ENCODE measurements around the gene TAOK3.

Gene TAOK3

DNA sequence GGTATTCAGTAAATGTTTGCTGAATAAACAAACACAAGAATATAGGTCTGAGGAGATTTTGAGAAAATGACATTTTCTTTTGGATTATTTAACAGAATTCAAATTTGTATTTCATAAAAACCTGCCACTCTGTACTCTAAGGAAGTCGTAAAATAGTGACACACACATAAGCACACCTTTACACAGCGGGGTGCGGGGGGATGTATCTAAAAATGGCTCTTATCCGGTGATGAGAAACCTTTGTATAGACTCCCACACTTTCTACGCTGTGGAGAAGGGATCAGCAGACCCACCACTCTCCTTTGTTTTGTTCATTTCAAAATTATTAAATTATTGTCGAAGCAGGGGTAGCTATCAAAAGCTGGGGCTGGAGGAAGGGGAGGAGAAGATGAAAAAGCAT, 178.7 kb downstream of the TAOK3 start:
- ChIA-PET POLR2A (no interaction called here), CTCF (interaction anchor here (1.5 kb wide), 1 partner anchor 12 kb away, joined by 3 read pairs; no protein-coding TSS in a partner anchor)
- no peak for DNase-seq (ENCODE audit: extremely low spot score)
- TF ChIP-seq, protein P1, sequence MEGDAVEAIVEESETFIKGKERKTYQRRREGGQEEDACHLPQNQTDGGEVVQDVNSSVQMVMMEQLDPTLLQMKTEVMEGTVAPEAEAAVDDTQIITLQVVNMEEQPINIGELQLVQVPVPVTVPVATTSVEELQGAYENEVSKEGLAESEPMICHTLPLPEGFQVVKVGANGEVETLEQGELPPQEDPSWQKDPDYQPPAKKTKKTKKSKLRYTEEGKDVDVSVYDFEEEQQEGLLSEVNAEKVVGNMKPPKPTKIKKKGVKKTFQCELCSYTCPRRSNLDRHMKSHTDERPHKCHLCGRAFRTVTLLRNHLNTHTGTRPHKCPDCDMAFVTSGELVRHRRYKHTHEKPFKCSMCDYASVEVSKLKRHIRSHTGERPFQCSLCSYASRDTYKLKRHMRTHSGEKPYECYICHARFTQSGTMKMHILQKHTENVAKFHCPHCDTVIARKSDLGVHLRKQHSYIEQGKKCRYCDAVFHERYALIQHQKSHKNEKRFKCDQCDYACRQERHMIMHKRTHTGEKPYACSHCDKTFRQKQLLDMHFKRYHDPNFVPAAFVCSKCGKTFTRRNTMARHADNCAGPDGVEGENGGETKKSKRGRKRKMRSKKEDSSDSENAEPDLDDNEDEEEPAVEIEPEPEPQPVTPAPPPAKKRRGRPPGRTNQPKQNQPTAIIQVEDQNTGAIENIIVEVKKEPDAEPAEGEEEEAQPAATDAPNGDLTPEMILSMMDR (IDR thresholded peaks at IDR 0.05; ENCODE audit: control extremely low read depth, extremely low read depth, low read depth, missing control alignments): no peak

DNA sequence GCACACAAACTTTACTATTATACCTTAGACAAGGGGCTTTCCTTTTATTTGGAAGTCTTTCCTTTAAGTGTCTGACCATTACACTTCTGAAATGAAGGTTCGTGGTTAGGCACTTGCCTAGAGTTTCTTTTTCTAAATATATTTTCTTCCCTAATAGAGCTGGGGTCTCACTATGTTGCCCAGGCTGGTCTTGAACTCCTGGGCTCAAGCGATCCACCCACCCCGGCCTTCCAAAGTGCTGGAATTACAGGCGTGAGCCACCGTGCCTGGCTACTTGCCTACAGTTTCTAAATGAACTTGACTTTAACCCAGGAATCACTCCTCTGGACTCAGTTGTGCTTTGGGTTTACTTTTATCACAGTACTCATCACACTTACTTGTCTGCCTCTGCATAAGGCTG, 179.2 kb downstream of the TAOK3 start:
- DNase-seq (ENCODE audit: extremely low spot score): no peak
- ChIA-PET POLR2A (interaction anchor here (0.6 kb wide), 1 partner anchor 22 kb away, joined by 3 read pairs; no protein-coding TSS in a partner anchor), CTCF (interaction anchor here (1.5 to 1.7 kb wide), 2 partner anchors 10 to 13 kb away, joined by 3 to 9 read pairs; no protein-coding TSS in a partner anchor)
- TF ChIP-seq, protein P1 (IDR thresholded peaks at IDR 0.05; ENCODE audit: control extremely low read depth, extremely low read depth, low read depth, missing control alignments): no peak

DNA sequence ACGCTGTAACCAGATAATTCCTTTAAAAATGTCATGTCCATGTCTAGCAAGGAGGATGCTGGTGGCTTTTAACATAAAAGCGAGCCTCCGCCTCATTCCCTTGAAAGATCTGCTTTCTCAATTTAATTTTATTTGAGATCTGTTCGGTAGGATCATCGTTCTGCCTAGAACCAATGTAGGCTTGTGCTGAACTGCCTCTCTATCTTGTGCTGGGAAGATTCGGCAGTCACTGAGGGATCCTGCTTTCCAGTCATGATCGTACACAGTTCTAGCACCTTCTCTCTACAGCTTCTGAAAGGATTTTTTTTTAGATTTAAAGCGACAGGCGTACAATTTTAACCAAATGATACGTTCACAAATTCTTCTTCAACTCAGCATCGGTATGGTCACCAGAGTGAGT, 182.4 kb downstream of the TAOK3 start:
- POLR2A ChIA-PET: no interaction called here
- TF ChIP-seq, protein P1 (IDR thresholded peaks at IDR 0.05; ENCODE audit: control extremely low read depth, extremely low read depth, low read depth, missing control alignments): no peak
- CTCF ChIA-PET: interaction anchor here (1.0 to 1.6 kb wide), 2 partner anchors 9 to 185 kb away, joined by 3 to 4 read pairs; no protein-coding TSS in a partner anchor
- DNase-seq (ENCODE audit: extremely low spot score): no peak

DNA sequence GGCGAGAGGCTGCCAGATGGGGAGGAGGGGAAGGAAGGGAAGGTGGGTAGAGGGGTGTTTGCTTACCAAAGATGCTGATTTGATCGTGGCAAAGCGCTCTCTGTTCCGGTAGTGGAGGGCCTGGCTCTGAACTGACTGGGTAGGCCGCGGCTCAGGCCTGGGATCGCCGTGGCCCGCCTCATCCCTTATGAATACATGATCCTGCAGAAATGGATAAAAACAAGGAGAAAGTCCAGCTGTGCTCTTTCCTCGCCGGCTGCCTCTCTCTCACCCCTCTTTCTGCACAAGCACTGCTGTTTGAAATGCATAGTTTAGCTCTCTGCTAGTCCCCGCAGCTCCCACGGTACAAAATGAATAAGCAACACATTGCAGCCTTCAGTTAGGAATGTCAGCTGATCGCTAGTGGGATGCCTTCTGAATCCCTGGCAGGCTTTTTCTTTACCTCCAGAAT, 182.9 kb downstream of the TAOK3 start:
- TF ChIP-seq, protein P1 (IDR thresholded peaks at IDR 0.05; ENCODE audit: control extremely low read depth, extremely low read depth, low read depth, missing control alignments): no peak
- ChIA-PET CTCF (interaction anchor here (1.0 to 1.6 kb wide), 2 partner anchors 9 to 186 kb away, joined by 3 to 4 read pairs; no protein-coding TSS in a partner anchor), POLR2A (no interaction called here)
- DNase-seq (ENCODE audit: extremely low spot score): no peak

- TF ChIP-seq, protein P1 (IDR thresholded peaks at IDR 0.05; ENCODE audit: control extremely low read depth, extremely low read depth, low read depth, missing control alignments): no peak
- POLR2A ChIA-PET: no interaction called here
- CTCF ChIA-PET: no interaction called here
- DNase-seq (ENCODE audit: extremely low spot score): no peak
Observed at GRCh38 chr12:118188690-118189371, 183.9 kb downstream of the TAOK3 start.

GRCh38 chr12:118187751-118188435, 184.8 kb downstream of the TAOK3 start:
- ChIA-PET CTCF (interaction anchor here (1.4 to 1.8 kb wide), 2 partner anchors 10 to 188 kb away, joined by 5 to 9 read pairs; partner anchors contain the start of gene SUDS3), POLR2A (no interaction called here)
- TF ChIP-seq, protein P1 (IDR thresholded peaks at IDR 0.05; ENCODE audit: control extremely low read depth, extremely low read depth, low read depth, missing control alignments): no peak
- DNase-seq (ENCODE audit: extremely low spot score): no peak

Measured in GM10248 (cell line).